Stimulated activated memory B cell treated with anti-CD40 and anti-IgM and Interleukin-4, amounts not matched to agents 10 μg/mL and 1 μg/mL and 100 μg/mL, for 72 hours (primary cell): ENCODE measurements around the gene RNF187.
A peak's percentile ranks its signal among the peaks of the same experiment; 100 is the strongest.

Experiments
- ATAC-seq: fragments of 150-1000 bp; cut with Tn5 transposase; 2 replicates; pipeline ENCODE4 v1.10.0; 2021
- H3K27ac Mint-ChIP-seq: one replicate; pipeline ENCODE4 v1.8.0; 2022; ENCODE audit warnings: mild to moderate bottlenecking, mixed read lengths
- H3K27me3 Mint-ChIP-seq: one replicate; pipeline ENCODE4 v1.8.0; 2022; ENCODE audit warnings: mixed read lengths
- H3K36me3 Mint-ChIP-seq: one replicate; pipeline ENCODE4 v1.8.0; 2022; ENCODE audit warnings: mixed read lengths
- H3K4me1 Mint-ChIP-seq: one replicate; pipeline ENCODE4 v1.8.0; 2022; ENCODE audit warnings: mixed read lengths
- H3K4me3 Mint-ChIP-seq: one replicate; pipeline ENCODE4 v1.8.0; 2022; ENCODE audit warnings: mild to moderate bottlenecking, moderate library complexity, mixed read lengths
- H3K9me3 Mint-ChIP-seq: one replicate; pipeline ENCODE4 v1.8.0; 2022; ENCODE audit warnings: mixed read lengths

Gene RNF187

DNA sequence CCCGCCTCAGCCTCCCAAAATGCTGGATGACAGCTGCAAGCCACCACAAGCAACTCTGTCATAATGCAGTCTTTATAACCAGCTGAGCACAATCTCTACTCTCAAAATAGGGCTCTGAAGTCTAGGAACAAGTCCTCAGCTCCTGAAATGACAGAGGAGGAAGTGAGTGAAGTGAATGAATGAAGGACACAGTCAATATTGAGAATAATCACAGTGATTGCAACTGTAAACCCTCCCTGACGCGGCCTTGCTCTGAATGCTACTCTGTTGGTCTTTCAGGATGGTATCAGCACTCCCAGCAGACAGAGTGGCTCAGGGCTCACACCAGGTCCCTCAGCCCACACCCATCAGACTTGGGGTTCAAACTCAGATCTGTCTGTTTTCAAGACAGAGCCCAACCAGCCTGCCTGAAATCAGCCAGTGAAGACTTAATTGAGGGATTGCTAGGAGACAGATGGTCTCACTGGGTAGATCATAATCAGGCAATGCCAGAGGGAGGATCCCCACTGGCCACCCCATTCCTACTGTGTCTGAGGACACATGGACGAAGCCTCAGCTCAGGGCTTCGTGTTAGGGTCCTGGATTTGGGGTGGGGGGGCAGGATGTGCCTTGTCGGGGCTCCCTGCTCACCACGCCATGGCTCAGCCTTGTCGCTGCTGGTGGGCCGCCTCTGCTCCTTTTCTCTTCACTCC is 20.9 kb downstream of the RNF187 start:
- Mint-ChIP-seq H3K4me3 (no peak overlapping the region), H3K27ac (no peak overlapping the region)
- ATAC-seq = no peak

GRCh38 chr1:228508840-228509415 is 21.7 kb downstream of the RNF187 start:
- Mint-ChIP-seq H3K27me3 (no peaks in the 10 kb centered on the region), H3K4me1 (no peaks in the 10 kb centered on the region), H3K9me3 (no peaks in the 10 kb centered on the region), H3K27ac (no peak overlapping the region), H3K4me3 (no peak overlapping the region), H3K36me3 (no peaks in the 10 kb centered on the region)
- ATAC-seq = no peak

More for the DNA sequence above, 20.9 kb downstream of the RNF187 start:
- H3K27me3 Mint-ChIP-seq = no peaks in the 10 kb centered on the region
- no peaks in the 10 kb centered on the region for H3K9me3 Mint-ChIP-seq
- H3K36me3 Mint-ChIP-seq = no peaks in the 10 kb centered on the region
- no peaks in the 10 kb centered on the region for H3K4me1 Mint-ChIP-seq

- H3K4me1 Mint-ChIP-seq = no peaks in the 10 kb centered on the region
- no peaks in the 10 kb centered on the region for H3K27me3 Mint-ChIP-seq
- no peak overlapping the region for H3K27ac Mint-ChIP-seq
- ATAC-seq = no peak
- no peaks in the 10 kb centered on the region for H3K9me3 Mint-ChIP-seq
- no peaks in the 10 kb centered on the region for H3K36me3 Mint-ChIP-seq
- no peak overlapping the region for H3K4me3 Mint-ChIP-seq
Observed at GRCh38 chr1:228510101-228510802, 23.1 kb downstream of the RNF187 start.

DNA sequence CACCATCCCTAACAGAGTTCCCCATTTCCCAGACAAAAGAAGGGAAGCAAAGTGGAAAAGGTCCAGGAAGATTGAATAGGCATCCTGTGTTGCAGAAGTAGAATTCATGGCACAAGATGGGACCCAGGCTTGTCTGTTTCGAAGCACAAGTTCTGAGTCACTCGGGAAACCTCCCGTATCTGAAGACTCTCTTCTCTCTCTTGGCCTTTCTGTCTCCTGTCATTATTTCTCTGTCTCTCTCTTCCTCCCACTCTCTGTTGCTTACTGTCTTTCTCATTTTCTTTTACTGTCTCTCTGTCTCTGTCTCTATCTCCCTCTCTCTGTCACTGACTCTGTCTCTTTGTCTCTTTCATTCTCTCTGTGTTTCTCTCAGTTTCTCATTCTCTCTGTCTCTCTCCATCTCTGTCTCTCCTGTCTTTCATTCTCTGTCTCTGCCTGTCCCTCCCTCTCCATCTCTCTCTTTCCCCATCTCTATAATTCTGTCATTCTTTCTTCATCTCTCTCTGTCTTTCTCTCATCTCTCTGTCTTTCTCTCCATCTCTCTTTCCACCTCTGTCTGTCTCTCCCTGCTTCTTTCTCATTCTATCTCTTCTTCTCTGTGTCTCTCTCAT is 23.7 kb downstream of the RNF187 start:
- Mint-ChIP-seq H3K27ac (no peak overlapping the region), H3K4me3 (no peak overlapping the region), H3K27me3 (no peaks in the 10 kb centered on the region), H3K9me3 (no peaks in the 10 kb centered on the region), H3K36me3 (no peaks in the 10 kb centered on the region), H3K4me1 (no peaks in the 10 kb centered on the region)
- ATAC-seq = no peak

DNA sequence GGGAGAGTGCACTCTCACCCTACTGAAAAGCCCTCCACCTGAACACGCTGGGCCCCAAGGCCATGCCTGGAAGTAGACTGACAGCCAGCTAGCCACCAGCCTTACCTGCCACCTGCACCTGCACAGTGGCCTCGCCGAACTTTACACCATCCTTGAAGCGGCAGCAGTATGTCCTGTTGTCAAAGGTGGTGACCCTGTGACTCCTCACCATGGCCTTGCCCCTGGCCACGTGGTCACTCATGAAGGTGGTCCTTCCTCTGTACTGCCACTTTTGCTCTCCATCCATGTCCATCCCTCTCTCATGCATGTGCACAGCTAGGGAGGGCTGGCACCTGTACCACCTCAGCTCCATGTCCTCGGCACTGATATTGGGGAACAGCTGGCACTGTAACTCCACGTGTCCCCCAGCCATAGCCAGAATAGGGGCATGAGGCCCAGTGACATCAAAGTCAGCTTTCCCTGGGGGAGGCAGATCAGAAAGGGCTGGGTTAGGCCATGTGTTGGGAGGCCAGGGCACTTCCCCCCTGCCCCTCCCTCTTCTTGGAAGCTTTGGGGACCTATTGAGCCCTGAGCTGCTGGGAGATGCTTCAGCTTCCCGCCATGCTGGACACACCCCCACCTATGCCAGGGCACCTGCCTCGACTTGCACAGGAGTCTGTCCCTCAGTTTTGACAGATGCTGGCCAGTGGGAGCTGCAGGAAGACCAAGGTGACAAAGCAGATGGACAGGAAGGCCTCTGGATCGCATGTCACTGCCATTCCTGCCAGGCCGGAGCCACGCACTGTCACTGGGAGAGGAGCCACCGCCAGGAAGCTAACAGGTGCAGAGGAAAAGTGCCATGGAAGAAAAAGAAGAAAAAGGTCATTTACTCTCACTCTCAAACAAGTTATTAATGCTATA is 24.6 kb downstream of the RNF187 start:
- ATAC-seq = peak; percentile 36
- Mint-ChIP-seq H3K4me1 (no peaks in the 10 kb centered on the region), H3K27ac (no peak overlapping the region), H3K9me3 (no peaks in the 10 kb centered on the region), H3K36me3 (no peaks in the 10 kb centered on the region), H3K27me3 (peaks cover 6% of the 10 kb centered on the region), H3K4me3 (no peak overlapping the region)

GRCh38 chr1:228512781-228513198 is 25.6 kb downstream of the RNF187 start:
- no peak for ATAC-seq
- Mint-ChIP-seq H3K9me3 (no peaks in the 10 kb centered on the region), H3K27ac (no peak overlapping the region), H3K36me3 (no peaks in the 10 kb centered on the region), H3K4me1 (no peaks in the 10 kb centered on the region), H3K27me3 (peaks cover 14% of the 10 kb centered on the region), H3K4me3 (no peak overlapping the region)

GRCh38 chr1:228513236-228513900 is 26.2 kb downstream of the RNF187 start:
- Mint-ChIP-seq H3K27me3 (peaks cover 14% of the 10 kb centered on the region), H3K4me3 (no peak overlapping the region), H3K27ac (no peak overlapping the region), H3K36me3 (no peaks in the 10 kb centered on the region), H3K4me1 (no peaks in the 10 kb centered on the region), H3K9me3 (no peaks in the 10 kb centered on the region)
- no peak for ATAC-seq

- no peak overlapping the region for H3K27ac Mint-ChIP-seq
- H3K36me3 Mint-ChIP-seq = no peaks in the 10 kb centered on the region
Observed at GRCh38 chr1:228514421-228514820, 27.2 kb downstream of the RNF187 start.

GRCh38 chr1:228515200-228515834 is 28.1 kb downstream of the RNF187 start:
- no peak for ATAC-seq
- Mint-ChIP-seq H3K27ac (no peak overlapping the region), H3K9me3 (no peaks in the 10 kb centered on the region), H3K4me3 (no peak overlapping the region), H3K27me3 (peaks cover 23% of the 10 kb centered on the region), H3K4me1 (no peaks in the 10 kb centered on the region), H3K36me3 (no peaks in the 10 kb centered on the region)

More at GRCh38 chr1:228514421-228514820, 27.2 kb downstream of the RNF187 start:
- Mint-ChIP-seq H3K4me3 (no peak overlapping the region), H3K4me1 (no peaks in the 10 kb centered on the region), H3K27me3 (peaks cover 17% of the 10 kb centered on the region), H3K9me3 (no peaks in the 10 kb centered on the region)
- no peak for ATAC-seq

DNA sequence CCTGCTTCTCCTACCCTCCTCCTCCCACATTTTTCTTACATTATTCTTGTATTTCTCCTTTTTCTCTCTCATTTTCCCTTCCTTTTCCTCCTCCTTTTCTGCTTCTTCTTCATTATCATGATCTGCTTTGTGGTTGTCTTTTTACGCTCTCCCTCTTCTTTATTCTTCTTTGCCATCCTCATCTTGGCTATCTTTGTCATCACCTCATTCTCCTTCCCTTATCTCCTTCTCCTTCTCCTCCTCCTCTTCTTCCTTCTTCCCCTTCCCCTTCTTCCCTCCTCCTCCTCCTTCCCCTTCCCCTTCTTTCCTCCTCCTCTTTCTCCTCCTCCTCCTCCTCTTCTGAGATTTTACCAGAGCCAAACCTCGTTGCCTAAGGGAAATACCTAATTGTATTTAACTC is 30.5 kb downstream of the RNF187 start:
- peaks cover 23% of the 10 kb centered on the region for H3K27me3 Mint-ChIP-seq
- H3K4me1 Mint-ChIP-seq = no peaks in the 10 kb centered on the region
- no peak for ATAC-seq
- no peaks in the 10 kb centered on the region for H3K36me3 Mint-ChIP-seq
- H3K4me3 Mint-ChIP-seq = no peak overlapping the region
- no peaks in the 10 kb centered on the region for H3K9me3 Mint-ChIP-seq
- no peak overlapping the region for H3K27ac Mint-ChIP-seq

DNA sequence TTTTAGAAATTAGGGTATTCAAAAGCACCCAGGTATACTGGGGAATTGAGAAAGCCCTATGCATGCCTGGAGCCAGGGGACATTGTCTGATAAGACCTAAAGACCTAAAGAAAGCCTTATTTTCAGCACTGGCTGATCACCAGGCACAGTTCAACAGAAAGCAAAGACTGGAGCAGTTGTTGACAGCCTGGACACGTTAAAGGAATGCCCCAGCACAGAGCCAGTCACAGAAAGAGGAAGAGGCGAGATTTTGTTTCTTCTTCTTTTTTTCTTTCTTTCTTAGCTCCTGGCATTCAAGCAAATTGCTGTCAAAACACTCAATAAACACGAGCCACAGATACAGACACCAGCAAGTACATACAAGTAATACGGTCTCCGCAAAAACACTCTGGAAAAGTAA is 40.4 kb downstream of the RNF187 start:
- Mint-ChIP-seq H3K27ac (no peak overlapping the region), H3K9me3 (peaks cover 2% of the 10 kb centered on the region), H3K36me3 (no peaks in the 10 kb centered on the region), H3K4me3 (no peak overlapping the region), H3K27me3 (peaks cover 80% of the 10 kb centered on the region), H3K4me1 (no peaks in the 10 kb centered on the region)
- no peak for ATAC-seq

DNA sequence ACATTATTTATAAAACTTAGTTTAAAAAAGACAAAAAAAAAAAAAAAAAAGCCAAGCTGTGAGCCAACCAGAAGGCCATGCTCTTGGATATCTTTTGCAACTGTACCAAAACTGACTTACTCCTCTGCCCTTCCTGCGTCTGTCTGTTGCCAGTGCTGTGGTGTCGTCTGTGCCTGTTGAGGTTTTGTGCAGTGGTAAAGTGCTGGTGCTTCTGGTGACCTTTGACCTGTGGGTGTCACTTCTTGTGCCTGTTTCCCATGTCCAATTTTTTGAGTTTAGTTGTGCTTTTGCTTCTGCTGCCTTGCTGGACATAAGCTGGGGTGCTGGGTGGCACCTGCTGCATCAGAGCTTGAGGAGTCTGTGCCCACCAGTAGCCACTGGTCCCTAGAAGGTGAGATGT is 41.4 kb downstream of the RNF187 start:
- no peak overlapping the region for H3K4me3 Mint-ChIP-seq
- peaks cover 85% of the 10 kb centered on the region for H3K27me3 Mint-ChIP-seq
- no peaks in the 10 kb centered on the region for H3K36me3 Mint-ChIP-seq

GRCh38 chr1:228530086-228530758 is 43.0 kb downstream of the RNF187 start:
- Mint-ChIP-seq H3K4me3 (no peak overlapping the region), H3K36me3 (no peaks in the 10 kb centered on the region), H3K27me3 (peaks cover 92% of the 10 kb centered on the region), H3K4me1 (no peaks in the 10 kb centered on the region), H3K27ac (no peak overlapping the region), H3K9me3 (no peaks in the 10 kb centered on the region)
- no peak for ATAC-seq

More for the DNA sequence above, 41.4 kb downstream of the RNF187 start:
- Mint-ChIP-seq H3K9me3 (peaks cover 1% of the 10 kb centered on the region), H3K4me1 (no peaks in the 10 kb centered on the region), H3K27ac (no peak overlapping the region)
- ATAC-seq = no peak
